22Rv1 (cell line): ENCODE data around the gene CDH22.

Source experiments
- ZFX ChIP-seq: fragments of 450-650 bp; IDR thresholded peaks from 2 replicates; pipeline ENCODE4 v1.6.1; 2017; ENCODE audit warnings: antibody characterized with exemption, borderline replicate concordance
- TF ChIP-seq, protein P1 (sequence below): fragments of 450-650 bp; IDR thresholded peaks from 2 replicates; pipeline ENCODE4 v1.5.1; 2017; ENCODE audit warnings: mild to moderate bottlenecking

- TF ChIP-seq, protein P1, sequence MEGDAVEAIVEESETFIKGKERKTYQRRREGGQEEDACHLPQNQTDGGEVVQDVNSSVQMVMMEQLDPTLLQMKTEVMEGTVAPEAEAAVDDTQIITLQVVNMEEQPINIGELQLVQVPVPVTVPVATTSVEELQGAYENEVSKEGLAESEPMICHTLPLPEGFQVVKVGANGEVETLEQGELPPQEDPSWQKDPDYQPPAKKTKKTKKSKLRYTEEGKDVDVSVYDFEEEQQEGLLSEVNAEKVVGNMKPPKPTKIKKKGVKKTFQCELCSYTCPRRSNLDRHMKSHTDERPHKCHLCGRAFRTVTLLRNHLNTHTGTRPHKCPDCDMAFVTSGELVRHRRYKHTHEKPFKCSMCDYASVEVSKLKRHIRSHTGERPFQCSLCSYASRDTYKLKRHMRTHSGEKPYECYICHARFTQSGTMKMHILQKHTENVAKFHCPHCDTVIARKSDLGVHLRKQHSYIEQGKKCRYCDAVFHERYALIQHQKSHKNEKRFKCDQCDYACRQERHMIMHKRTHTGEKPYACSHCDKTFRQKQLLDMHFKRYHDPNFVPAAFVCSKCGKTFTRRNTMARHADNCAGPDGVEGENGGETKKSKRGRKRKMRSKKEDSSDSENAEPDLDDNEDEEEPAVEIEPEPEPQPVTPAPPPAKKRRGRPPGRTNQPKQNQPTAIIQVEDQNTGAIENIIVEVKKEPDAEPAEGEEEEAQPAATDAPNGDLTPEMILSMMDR: no peak
- no peak for TF ChIP-seq ZFX
Observed at GRCh38 chr20:46240881-46241280, 67.4 kb downstream of the CDH22 start.
